Measurements from ENCODE around the gene ESR2.
"Not testable (repeated sequence)": the region's sequence is repeated elsewhere in the genome, so short reads cannot be mapped to it uniquely, and the experiment has no call there.

The ESR2 gene

GRCh38 chr14:64125270-64125669 lies 168.9 kb downstream of the ESR2 start:
- Histone ChIP-seq H3K27me3 (replicated peaks; ENCODE audit: control insufficient read depth, insufficient read depth, low read length) (no peaks in the 10 kb centered on the region), H3K4me3 (replicated peaks; ENCODE audit: low read depth, low read length) (no peak overlapping the region), H3K36me3 (ENCODE audit: control insufficient read depth, insufficient read depth, low read length) (peaks cover 9% of the 10 kb centered on the region)
- no peak for DNase-seq (ENCODE audit: extremely low read depth, insufficient read length)
- no peak for TF ChIP-seq CTCF (IDR thresholded peaks at IDR 0.05; ENCODE audit: insufficient read depth, low read length, poor library complexity, severe bottlenecking)

- no peak for DNase-seq (ENCODE audit: extremely low read depth, insufficient read length)
- no peak for TF ChIP-seq CTCF (IDR thresholded peaks at IDR 0.05; ENCODE audit: insufficient read depth, low read length, poor library complexity, severe bottlenecking)
- Histone ChIP-seq H3K36me3 (ENCODE audit: control insufficient read depth, insufficient read depth, low read length) (peaks cover 9% of the 10 kb centered on the region), H3K27me3 (replicated peaks; ENCODE audit: control insufficient read depth, insufficient read depth, low read length) (no peaks in the 10 kb centered on the region), H3K4me3 (replicated peaks; ENCODE audit: low read depth, low read length) (no peak overlapping the region)
Observed at GRCh38 chr14:64123241-64123822, 170.8 kb downstream of the ESR2 start.

GRCh38 chr14:64119980-64120379 lies 174.2 kb downstream of the ESR2 start:
- Histone ChIP-seq H3K27me3 (replicated peaks; ENCODE audit: control insufficient read depth, insufficient read depth, low read length) (no peaks in the 10 kb centered on the region), H3K36me3 (ENCODE audit: control insufficient read depth, insufficient read depth, low read length) (peaks cover 5% of the 10 kb centered on the region), H3K4me3 (replicated peaks; ENCODE audit: low read depth, low read length) (no peak overlapping the region)
- TF ChIP-seq CTCF (IDR thresholded peaks at IDR 0.05; ENCODE audit: insufficient read depth, low read length, poor library complexity, severe bottlenecking) = no peak
- DNase-seq (ENCODE audit: extremely low read depth, insufficient read length) = no peak

GRCh38 chr14:64119500-64119899 lies 174.7 kb downstream of the ESR2 start:
- Histone ChIP-seq H3K27me3 (replicated peaks; ENCODE audit: control insufficient read depth, insufficient read depth, low read length) (no peaks in the 10 kb centered on the region), H3K36me3 (ENCODE audit: control insufficient read depth, insufficient read depth, low read length) (peaks cover 9% of the 10 kb centered on the region), H3K4me3 (replicated peaks; ENCODE audit: low read depth, low read length) (no peak overlapping the region)
- TF ChIP-seq CTCF (IDR thresholded peaks at IDR 0.05; ENCODE audit: insufficient read depth, low read length, poor library complexity, severe bottlenecking) = no peak
- DNase-seq (ENCODE audit: extremely low read depth, insufficient read length) = no peak

GRCh38 chr14:64118892-64119291 lies 175.3 kb downstream of the ESR2 start:
- DNase-seq (ENCODE audit: extremely low read depth, insufficient read length) = no peak
- H3K27me3 ChIP-seq (replicated peaks; ENCODE audit: control insufficient read depth, insufficient read depth, low read length) = no peaks in the 10 kb centered on the region
- peaks cover 10% of the 10 kb centered on the region for H3K36me3 ChIP-seq (ENCODE audit: control insufficient read depth, insufficient read depth, low read length)
- no peak overlapping the region for H3K4me3 ChIP-seq (replicated peaks; ENCODE audit: low read depth, low read length)
- TF ChIP-seq CTCF (IDR thresholded peaks at IDR 0.05; ENCODE audit: insufficient read depth, low read length, poor library complexity, severe bottlenecking) = no peak

GRCh38 chr14:64118403-64118742 lies 175.8 kb downstream of the ESR2 start:
- H3K36me3 ChIP-seq (ENCODE audit: control insufficient read depth, insufficient read depth, low read length) = peaks cover 10% of the 10 kb centered on the region
- H3K27me3 ChIP-seq (replicated peaks; ENCODE audit: control insufficient read depth, insufficient read depth, low read length); DNase-seq (ENCODE audit: extremely low read depth, insufficient read length); H3K4me3 ChIP-seq (replicated peaks; ENCODE audit: low read depth, low read length): not testable (repeated sequence)

Measured in GM06990 (cell line).